Astrocyte (in vitro differentiated cells and primary cell): ENCODE results near the gene KIAA1549.

ENCODE experiments used
- CTCF ChIP-seq: IDR thresholded peaks from 2 replicates; pipeline ENCODE4 v1.5.1; 2011; ENCODE audit warnings: low read depth, mild to moderate bottlenecking, inconsistent platforms, low read length, moderate library complexity; ENCODE audit not compliant: insufficient read depth
- EZH2 ChIP-seq: IDR thresholded peaks from 2 replicates; pipeline ENCODE4 v1.6.1; 2012; ENCODE audit warnings: mild to moderate bottlenecking, low read length, inconsistent platforms; ENCODE audit not compliant: insufficient read depth

GRCh38 chr7:138819625-138820024 lies 161.6 kb downstream of the KIAA1549 start:
- no peak for TF ChIP-seq EZH2
- TF ChIP-seq CTCF: no peak
